ENCODE measurements around the gene SLCO2B1.
"Not testable (repeated sequence)": the region's sequence is repeated elsewhere in the genome, so short reads cannot be mapped to it uniquely, and the experiment has no call there.

The SLCO2B1 gene

GRCh38 chr11:75150879-75151278 lies at the start of gene SLCO2B1:
Gene SLCO2B1, plus strand, starts transcription at chr11:75151107. Its CDS starts 275 bp downstream, at chr11:75151382.
- no peak for DNase-seq

GRCh38 chr11:75101424-75102128 lies 49.3 kb upstream of the SLCO2B1 start:
- peak; percentile 12 for DNase-seq

- peak; percentile 80 for DNase-seq
Observed at GRCh38 chr11:75103380-75104026, 47.4 kb upstream of the SLCO2B1 start.

GRCh38 chr11:75105462-75105925 lies 45.4 kb upstream of the SLCO2B1 start:
- DNase-seq, result no peak

GRCh38 chr11:75105967-75106681 lies 44.8 kb upstream of the SLCO2B1 start:
- not testable (repeated sequence) for DNase-seq

- DNase-seq, result no peak
Observed at GRCh38 chr11:75107187-75107586, 43.7 kb upstream of the SLCO2B1 start.

- no peak for DNase-seq
Observed at GRCh38 chr11:75112200-75112599, 38.7 kb upstream of the SLCO2B1 start.

- DNase-seq, result no peak
Observed at GRCh38 chr11:75113030-75113429, 37.9 kb upstream of the SLCO2B1 start.

- DNase-seq, result no peak
Observed at GRCh38 chr11:75114465-75114864, 36.4 kb upstream of the SLCO2B1 start.

- no peak for DNase-seq
Observed at GRCh38 chr11:75118577-75118976, 32.3 kb upstream of the SLCO2B1 start.

- no peak for DNase-seq
Observed at GRCh38 chr11:75126564-75126963, 24.3 kb upstream of the SLCO2B1 start.

GRCh38 chr11:75132080-75132479 lies 18.8 kb upstream of the SLCO2B1 start:
- no peak for DNase-seq

- no peak for DNase-seq
Observed at GRCh38 chr11:75133976-75134375, 16.9 kb upstream of the SLCO2B1 start.

- DNase-seq, result no peak
Observed at GRCh38 chr11:75135021-75135650, 15.8 kb upstream of the SLCO2B1 start.

GRCh38 chr11:75135651-75136050 lies 15.3 kb upstream of the SLCO2B1 start:
- DNase-seq, result no peak

- peak; percentile 78 for DNase-seq
Observed at GRCh38 chr11:75140269-75141138, 10.4 kb upstream of the SLCO2B1 start.

GRCh38 chr11:75141166-75141565 lies 9.7 kb upstream of the SLCO2B1 start:
- no peak for DNase-seq

GRCh38 chr11:75142714-75143419 lies 8.0 kb upstream of the SLCO2B1 start:
- DNase-seq, result peak; percentile 94

- no peak for DNase-seq
Observed at GRCh38 chr11:75143420-75143731, 7.5 kb upstream of the SLCO2B1 start.

GRCh38 chr11:75144716-75145014 lies 6.2 kb upstream of the SLCO2B1 start:
- no peak for DNase-seq

GRCh38 chr11:75145196-75145971 lies 5.5 kb upstream of the SLCO2B1 start:
- no peak for DNase-seq
